Measurements from ENCODE around the gene IQSEC1.

GRCh38 chr3:13032206-13032605, 41.0 kb downstream of the IQSEC1 start:
- TF ChIP-seq POLR2A (IDR thresholded peaks at IDR 0.05; ENCODE audit: low read depth): no peak
- no peak for TF ChIP-seq CTCF (IDR thresholded peaks at IDR 0.05)
